K562 (cell line): ENCODE measurements around the gene TMEM123. TPM values are rescaled to one million over a fixed set of nuclear protein-coding genes. Genes with fewer than 3 reads are reported as not detected.
A peak's percentile ranks its signal among the peaks of the same experiment; 100 is the strongest.

ENCODE experiments used
- ATAC-seq: fragments of 200-7000 bp; cut with Tn5 transposase; 3 replicates; pipeline ENCODE4 v1.9.1; 2020; ENCODE audit warnings: moderate library complexity
- BruUV-seq: library from RNA; stranded (reverse); fragments of 400-500 nt; replicated peaks from 2 replicates; lab custom pipeline; 2021; lab: Mats Ljungman, UMichigan
- CTCF ChIA-PET: fragments of 300-600 bp; formaldehyde crosslinking; extraction: SDS; loops from one replicate; lab custom pipeline; 2021; ENCODE audit warnings: low intra/inter-chr PET ratio; lab: Yijun Ruan, JAX
- POLR2A ChIA-PET: fragments of 300-600, 350-650 bp; sonication (Branson Sonifier 250); formaldehyde crosslinking; extraction: SDS; loops from one replicate; lab custom pipeline; 2021; ENCODE audit warnings: antibody characterized with exemption, inconsistent platforms; lab: Yijun Ruan, JAX
- DNase-seq, 4 experiments: peaks; one replicate each; pipeline versions ENCODE4 v3.0.0 to v3.0.0-alpha.2; 2011 to 2018; ENCODE audit warnings: low spot score in 3 of 4, mixed read lengths in 3 of 4; ENCODE audit errors: extremely low read depth in 1 of 4
- FAIRE-seq: peaks from 2 replicates; lab custom pipeline; 2011; peaks lifted over from hg19 to GRCh38; lab: Jason Lieb, UNC
- H2AFZ ChIP-seq: 2 replicates; pipeline ENCODE4 v1.6.0; 2011; ENCODE audit warnings: low read depth, low read length, control low read depth, inconsistent platforms
- H3K27ac ChIP-seq: fragments of 200-600 bp; 3 replicates; pipeline ENCODE4 v1.8.0; 2011; ENCODE audit warnings: low read depth, mild to moderate bottlenecking, control low read depth, inconsistent platforms, low read length, moderate library complexity, mixed read lengths; ENCODE audit errors: extremely low read depth
- H3K27me3 ChIP-seq, 2 experiments: fragments of 300-600 bp in 1 of 2; 2 replicates in 1 of 2; 3 replicates in 1 of 2; pipeline versions ENCODE4 v1.6.0 to v1.8.0; 2011; ENCODE audit warnings: inconsistent platforms in 2 of 2, low read length in 2 of 2, mild to moderate bottlenecking in 1 of 2, mixed read lengths in 1 of 2, moderate library complexity in 1 of 2; ENCODE audit not compliant: control insufficient read depth in 2 of 2, insufficient read depth in 2 of 2
- H3K36me3 ChIP-seq: fragments of 300-600 bp; 3 replicates; pipeline ENCODE4 v1.8.0; 2011; ENCODE audit warnings: mild to moderate bottlenecking, low read length, inconsistent platforms; ENCODE audit not compliant: control insufficient read depth, insufficient read depth
- H3K4me1 ChIP-seq, 2 experiments: fragments of 200-600 bp in 1 of 2; replicated peaks in 1 of 2; 2 replicates in 1 of 2; 3 replicates in 1 of 2; pipeline versions ENCODE4 v1.5.1 to v1.8.0; 2011; ENCODE audit warnings: inconsistent platforms in 2 of 2, low read length in 2 of 2, mild to moderate bottlenecking in 1 of 2, mixed read lengths in 1 of 2, moderate library complexity in 1 of 2; ENCODE audit not compliant: control insufficient read depth in 2 of 2, insufficient read depth in 2 of 2
- H3K4me2 ChIP-seq: 2 replicates; pipeline ENCODE4 v1.6.1; 2011; ENCODE audit warnings: low read length, control low read depth, inconsistent platforms, mixed read lengths; ENCODE audit not compliant: insufficient read depth
- H3K4me3 ChIP-seq: fragments of 200-600 bp; sonication (generic), shearing (Covaris generic); 2 replicates; pipeline ENCODE4 v1.5.1; 2016; ENCODE audit warnings: control low read depth, inconsistent platforms
- H3K79me2 ChIP-seq: fragments of 200-600 bp; 3 replicates; pipeline ENCODE4 v1.8.0; 2011; ENCODE audit warnings: low read length, inconsistent platforms; ENCODE audit not compliant: control insufficient read depth, insufficient read depth
- H3K9ac ChIP-seq, 2 experiments: 2 replicates each; pipeline versions ENCODE4 v1.6.0 to v1.6.1; 2011; ENCODE audit warnings: low read depth in 2 of 2, low read length in 2 of 2, control low read depth in 1 of 2, inconsistent platforms in 1 of 2, mild to moderate bottlenecking in 1 of 2, mixed read lengths in 1 of 2; ENCODE audit not compliant: insufficient read depth in 1 of 2
- H3K9me1 ChIP-seq: one replicate; pipeline ENCODE4 v1.6.0; 2011; ENCODE audit warnings: inconsistent platforms, mild to moderate bottlenecking, low read length, moderate library complexity; ENCODE audit not compliant: control insufficient read depth, insufficient read depth
- H3K9me3 ChIP-seq: replicated peaks from 2 replicates; pipeline ENCODE4 v1.5.1; 2011; ENCODE audit warnings: low read depth, low read length, inconsistent platforms; ENCODE audit not compliant: control insufficient read depth, insufficient read depth
- H4K20me1 ChIP-seq: replicated peaks from 2 replicates; pipeline ENCODE4 v1.6.1; 2011; ENCODE audit warnings: low read length, inconsistent platforms, mixed read lengths; ENCODE audit not compliant: control insufficient read depth, insufficient read depth
- DPF2 ChIP-seq: fragments of 450-650 bp; IDR thresholded peaks from 2 replicates; pipeline ENCODE4 v1.6.1; 2016
- FOXJ3 ChIP-seq: sonication (generic); formaldehyde crosslinking; IDR thresholded peaks from 2 replicates; pipeline ENCODE4 v1.4.0; 2020; ENCODE audit warnings: mild to moderate bottlenecking, missing genetic modification reagents
- L3MBTL2 ChIP-seq: fragments of 450-650 bp; IDR thresholded peaks from 2 replicates; pipeline ENCODE4 v1.6.1; 2016; ENCODE audit warnings: mild to moderate bottlenecking, moderate library complexity
- POLR2G ChIP-seq: fragments of 200-400 bp; formaldehyde crosslinking; IDR thresholded peaks from 2 replicates; pipeline ENCODE4 v1.6.1; 2017; ENCODE audit warnings: low read depth, mild to moderate bottlenecking, antibody characterized with exemption, low read length, moderate library complexity
- SUPT5H ChIP-seq: fragments of 450-650 bp; IDR thresholded peaks from 2 replicates; pipeline ENCODE4 v1.6.1; 2016
- TEAD2 ChIP-seq: fragments of 450-650 bp; IDR thresholded peaks from 2 replicates; pipeline ENCODE4 v1.6.1; 2016; ENCODE audit warnings: missing genetic modification characterization, control low read depth, missing compliant biosample characterization
- ZFP36 ChIP-seq: fragments of 150-350 bp; IDR thresholded peaks from 2 replicates; pipeline ENCODE4 v1.6.1; 2018; ENCODE audit warnings: low read length, low read depth; ENCODE audit not compliant: partially characterized antibody
- ZNF140 ChIP-seq: fragments of 250-450 bp; sonication (Bioruptor Pico); IDR thresholded peaks from 2 replicates; pipeline ENCODE4 v1.8.0; 2021; ENCODE audit warnings: moderate library complexity, mild to moderate bottlenecking, inconsistent platforms
- WGBS: fragments of 100-300 bp; shearing (Covaris generic); methylation state at CpG from one replicate; pipeline ENCODE4 v1.1.6; 2016; ENCODE audit warnings: low coverage, mixed read lengths; ENCODE audit not compliant: insufficient coverage; ENCODE audit errors: missing lambda C conversion rate; 5-methylcytosine and 5-hydroxymethylcytosine counted together
- in situ Hi-C: fragments of 300-500 bp; cut with MboI; formaldehyde crosslinking; loops from 4 replicates; pipeline ENCODE4 v1.15.0; 2018; ENCODE audit warnings: inconsistent platforms, mixed read lengths
- intact Hi-C: fragments of 100-400 bp; cut with micrococcal nuclease; formaldehyde crosslinking; loops from 2 replicates; pipeline ENCODE4 v1.14.2; 2022
- polyA plus RNA-seq, 8 experiments: library from polyadenylated mRNA; depleted of rRNA in 4 of 8; stranded (reverse) in 5 of 8; unstranded in 3 of 8; fragments of >200 nt; fragmentation: Nextera tagmentation in 2 of 8; fragmentation: Illumina TruSeq in 1 of 8; extraction: Ambion mirVana in 2 of 8; extraction: Trizol in 1 of 8; gene quantifications; 2 replicates each; pipeline versions ENCODE4 v1.2.1 to v1.2.3, GENCODE V29; 2011 to 2014; ENCODE audit warnings: inconsistent platforms in 1 of 8, missing spikeins in 1 of 8
- total RNA-seq, 7 experiments: library from RNA; depleted of rRNA in 6 of 7; stranded (reverse); fragments of >200 nt in 6 of 7; fragmentation: Illumina TruSeq in 2 of 7; extraction: Trizol in 2 of 7; gene quantifications; 2 replicates each; pipeline versions ENCODE4 v1.2.1 to v1.2.3, GENCODE V29; 2011 to 2021; ENCODE audit warnings: low replicate concordance in 1 of 7
- TF ChIP-seq, protein P1 (sequence below): fragments of 450-650 bp; formaldehyde crosslinking; IDR thresholded peaks from 2 replicates; pipeline ENCODE4 v1.4.0; 2020; ENCODE audit warnings: mild to moderate bottlenecking, moderate library complexity
- TF ChIP-seq, protein P2 (sequence below), 2 experiments: fragments of 450-650 bp; formaldehyde crosslinking in 1 of 2; IDR thresholded peaks; 2 replicates each; pipeline versions ENCODE4 v1.4.0 to v1.6.1; 2014 to 2020; ENCODE audit warnings: mild to moderate bottlenecking in 2 of 2, borderline replicate concordance in 1 of 2, low read depth in 1 of 2

Gene TMEM123
- total and polyA plus RNA-seq, 9 of the 15 experiments (the other 6 are each of a cell fraction or from before 2014, with no cell fraction given) = 19.8 to 344 (median 82.4) TPM

GRCh38 chr11:102495161-102496042, 42.8 kb upstream of the TMEM123 start:
- Histone ChIP-seq H3K9me1 (no peaks in the 10 kb centered on the region), H3K4me3 (no peak overlapping the region), H3K36me3 (no peaks in the 10 kb centered on the region), H4K20me1 (no peaks in the 10 kb centered on the region), H3K4me2 (no peak overlapping the region), H3K27me3 (peaks cover 4 to 9% of the 10 kb centered on the region in 2 experiments; a peak in 4 of 5 replicates), H3K9me3 (no peaks in the 10 kb centered on the region), H3K27ac (no peak overlapping the region), H3K4me1 (no peaks in the 10 kb centered on the region), H3K79me2 (no peaks in the 10 kb centered on the region), H3K9ac (no peak overlapping the region), H2AFZ (no peak overlapping the region)
- ATAC-seq = peak; percentile 91
- in situ Hi-C loops = loop anchor here (5.0 to 10.0 kb wide), 3 partner anchors 101 to 211 kb away; no protein-coding TSS in a partner anchor
- WGBS = 12% methylated on average over 12 of the region's 12 CpGs
- CTCF ChIA-PET = interaction anchor here (0.7 to 2.7 kb wide), 7 partner anchors 105 to 238 kb away, joined by 3 to 19 read pairs (median 9); no protein-coding TSS in a partner anchor
- BruUV-seq = no TSS peak
- DNase-seq = peak; percentile 49 to 86 (median 56)
- POLR2A ChIA-PET = interaction anchor here (0.6 to 1.0 kb wide), 2 partner anchors 13 to 110 kb away, joined by 3 read pairs; no protein-coding TSS in a partner anchor
- peak; percentile 90 for FAIRE-seq
- intact Hi-C loops = loop anchor here (1.0 to 5.0 kb wide), 7 partner anchors 105 to 633 kb away; no protein-coding TSS in a partner anchor
- TF ChIP-seq POLR2G = no peak
- TF ChIP-seq FOXJ3 (CRISPR knock-in tag) = no peak
- TF ChIP-seq L3MBTL2 = no peak
- TF ChIP-seq SUPT5H = no peak
- TF ChIP-seq ZFP36 = peak; percentile 66
- no peak for TF ChIP-seq ZNF140 (CRISPR knock-in tag)
- TF ChIP-seq, protein P1, sequence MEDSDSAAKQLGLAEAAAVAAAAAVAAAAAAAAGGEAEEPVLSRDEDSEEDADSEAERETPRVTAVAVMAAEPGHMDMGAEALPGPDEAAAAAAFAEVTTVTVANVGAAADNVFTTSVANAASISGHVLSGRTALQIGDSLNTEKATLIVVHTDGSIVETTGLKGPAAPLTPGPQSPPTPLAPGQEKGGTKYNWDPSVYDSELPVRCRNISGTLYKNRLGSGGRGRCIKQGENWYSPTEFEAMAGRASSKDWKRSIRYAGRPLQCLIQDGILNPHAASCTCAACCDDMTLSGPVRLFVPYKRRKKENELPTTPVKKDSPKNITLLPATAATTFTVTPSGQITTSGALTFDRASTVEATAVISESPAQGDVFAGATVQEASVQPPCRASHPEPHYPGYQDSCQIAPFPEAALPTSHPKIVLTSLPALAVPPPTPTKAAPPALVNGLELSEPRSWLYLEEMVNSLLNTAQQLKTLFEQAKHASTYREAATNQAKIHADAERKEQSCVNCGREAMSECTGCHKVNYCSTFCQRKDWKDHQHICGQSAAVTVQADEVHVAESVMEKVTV (CRISPR knock-in tag) = peak; percentile 88
- TF ChIP-seq TEAD2 (tag) = 0 out of 2 replicates have a peak, but pooled peaks have one; percentile 36
- TF ChIP-seq, protein P2, sequence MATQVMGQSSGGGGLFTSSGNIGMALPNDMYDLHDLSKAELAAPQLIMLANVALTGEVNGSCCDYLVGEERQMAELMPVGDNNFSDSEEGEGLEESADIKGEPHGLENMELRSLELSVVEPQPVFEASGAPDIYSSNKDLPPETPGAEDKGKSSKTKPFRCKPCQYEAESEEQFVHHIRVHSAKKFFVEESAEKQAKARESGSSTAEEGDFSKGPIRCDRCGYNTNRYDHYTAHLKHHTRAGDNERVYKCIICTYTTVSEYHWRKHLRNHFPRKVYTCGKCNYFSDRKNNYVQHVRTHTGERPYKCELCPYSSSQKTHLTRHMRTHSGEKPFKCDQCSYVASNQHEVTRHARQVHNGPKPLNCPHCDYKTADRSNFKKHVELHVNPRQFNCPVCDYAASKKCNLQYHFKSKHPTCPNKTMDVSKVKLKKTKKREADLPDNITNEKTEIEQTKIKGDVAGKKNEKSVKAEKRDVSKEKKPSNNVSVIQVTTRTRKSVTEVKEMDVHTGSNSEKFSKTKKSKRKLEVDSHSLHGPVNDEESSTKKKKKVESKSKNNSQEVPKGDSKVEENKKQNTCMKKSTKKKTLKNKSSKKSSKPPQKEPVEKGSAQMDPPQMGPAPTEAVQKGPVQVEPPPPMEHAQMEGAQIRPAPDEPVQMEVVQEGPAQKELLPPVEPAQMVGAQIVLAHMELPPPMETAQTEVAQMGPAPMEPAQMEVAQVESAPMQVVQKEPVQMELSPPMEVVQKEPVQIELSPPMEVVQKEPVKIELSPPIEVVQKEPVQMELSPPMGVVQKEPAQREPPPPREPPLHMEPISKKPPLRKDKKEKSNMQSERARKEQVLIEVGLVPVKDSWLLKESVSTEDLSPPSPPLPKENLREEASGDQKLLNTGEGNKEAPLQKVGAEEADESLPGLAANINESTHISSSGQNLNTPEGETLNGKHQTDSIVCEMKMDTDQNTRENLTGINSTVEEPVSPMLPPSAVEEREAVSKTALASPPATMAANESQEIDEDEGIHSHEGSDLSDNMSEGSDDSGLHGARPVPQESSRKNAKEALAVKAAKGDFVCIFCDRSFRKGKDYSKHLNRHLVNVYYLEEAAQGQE (IDR thresholded peaks at IDR 0.05; ENCODE audit: borderline replicate concordance) = peak; percentile 89
- TF ChIP-seq, protein P2 (CRISPR knock-in tag; IDR thresholded peaks at IDR 0.05; ENCODE audit: low read depth) = no peak
- TF ChIP-seq DPF2 = no peak
